GM21423 (cell line): Measurements from ENCODE around the gene KIAA1671.
"Not testable (repeated sequence)": the region's sequence is repeated elsewhere in the genome, so short reads cannot be mapped to it uniquely, and the experiment has no call there.

ENCODE experiments used
- ATAC-seq: cut with Tn5 transposase; IDR thresholded peaks from one replicate; pipeline ENCODE4 v1.9.1; 2021; ENCODE audit warnings: mild to moderate bottlenecking, moderate library complexity; ENCODE audit not compliant: unreplicated experiment

KIAA1671 gene

DNA sequence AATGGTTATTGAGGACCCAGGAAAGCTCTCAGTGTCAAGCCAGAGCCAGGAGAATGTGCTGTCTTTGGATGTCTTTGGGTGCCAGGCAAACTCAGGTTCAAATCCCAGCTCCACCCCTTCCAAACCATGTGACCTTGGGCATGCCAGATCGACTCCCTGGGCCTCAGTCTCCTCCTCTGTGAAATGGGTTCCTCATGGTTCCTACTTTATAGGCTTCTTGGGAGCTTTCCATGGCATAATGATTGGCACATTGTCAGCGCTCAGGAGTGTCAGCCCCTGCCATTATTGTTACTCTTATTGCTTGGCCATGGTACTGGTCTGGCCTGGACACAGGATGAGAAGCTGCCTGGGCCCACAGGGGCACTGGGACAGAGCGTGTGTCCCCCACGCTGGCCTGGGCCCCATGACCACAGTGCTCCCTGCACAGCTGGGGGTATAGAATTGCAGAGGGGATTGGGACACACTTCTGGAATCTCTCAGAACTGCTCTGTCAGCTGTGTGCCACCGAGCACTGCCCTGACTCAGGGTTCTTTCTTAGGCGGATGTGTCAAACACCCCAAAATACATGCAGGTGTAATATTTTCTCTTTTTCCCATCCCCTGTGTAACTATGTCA is 209.5 kb downstream of the KIAA1671 start:
- ATAC-seq: no peak

DNA sequence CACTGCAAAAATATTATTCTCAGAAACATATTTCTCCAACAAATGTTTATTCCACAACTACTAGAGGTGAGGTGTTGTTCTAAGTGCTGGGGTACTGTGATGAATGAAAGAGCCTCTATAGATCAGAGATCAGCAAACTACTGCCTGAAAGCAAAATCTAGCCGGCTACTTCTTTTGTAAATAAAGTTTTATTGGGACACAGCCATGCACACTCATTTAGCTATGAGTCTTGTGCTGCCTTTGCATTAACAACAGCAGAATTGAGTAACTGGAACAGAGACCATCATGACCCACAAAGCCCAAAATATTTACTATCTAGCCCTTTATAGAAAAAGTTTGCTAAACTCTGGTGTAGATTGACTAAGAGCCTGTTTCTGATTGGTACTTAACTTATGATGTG is 210.0 kb downstream of the KIAA1671 start:
- ATAC-seq: no peak

DNA sequence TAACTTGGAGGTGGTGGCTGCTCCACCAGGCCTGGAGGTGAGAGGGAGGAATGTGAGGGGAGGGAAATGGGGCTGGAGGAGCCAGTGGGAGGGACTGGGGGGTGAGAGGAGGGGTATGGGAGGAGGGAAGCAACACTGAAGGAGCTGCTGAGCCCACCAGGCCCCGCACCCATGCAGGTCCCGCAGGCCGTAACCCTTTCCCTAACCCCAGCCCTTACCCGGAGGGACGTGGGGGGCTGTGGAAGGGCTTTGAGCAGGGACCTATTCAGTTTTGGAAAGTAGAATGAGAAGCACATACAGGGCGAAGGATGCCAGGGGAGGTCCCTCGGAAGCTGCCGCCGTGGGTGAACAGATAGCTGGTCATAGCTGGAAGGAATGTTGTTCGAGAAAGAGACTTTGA is 213.3 kb downstream of the KIAA1671 start:
- no peak for ATAC-seq

DNA sequence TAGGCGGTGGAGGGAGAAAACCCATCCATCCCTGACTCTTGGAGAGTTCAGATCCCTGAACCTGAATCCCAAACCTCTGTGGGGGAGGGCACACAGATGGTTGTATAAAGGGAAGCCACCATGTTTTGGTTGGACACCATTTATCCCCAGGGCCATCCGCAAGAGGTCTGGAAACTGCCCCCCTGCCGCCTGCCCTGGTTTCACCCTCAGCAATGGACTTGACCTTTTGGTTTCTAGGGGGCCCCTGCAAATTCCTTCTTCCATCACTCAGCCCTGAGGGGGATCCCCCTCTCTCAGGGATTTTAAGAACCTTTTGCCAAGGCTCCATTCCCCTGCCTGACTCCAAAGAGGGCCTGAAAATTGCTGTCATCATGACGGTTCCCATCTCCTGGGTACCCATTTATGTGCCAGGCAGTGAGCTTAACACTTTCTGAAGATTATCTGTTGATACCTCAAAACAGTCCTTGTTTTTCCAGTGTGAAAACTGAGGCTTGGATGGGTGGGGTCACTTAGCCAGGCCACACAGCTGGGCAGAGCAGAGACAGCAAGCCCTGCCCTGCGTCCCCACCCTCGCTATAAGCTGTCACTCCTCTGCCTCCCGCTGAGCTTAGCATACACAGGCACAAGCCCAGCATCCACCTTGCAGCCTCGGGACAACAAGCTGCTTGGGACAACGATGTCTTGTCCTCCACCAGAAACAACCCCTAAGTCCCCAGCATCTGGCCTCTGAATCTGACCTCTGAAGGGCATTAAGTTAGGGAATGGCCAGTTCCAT is 213.9 kb downstream of the KIAA1671 start:
- no peak for ATAC-seq

DNA sequence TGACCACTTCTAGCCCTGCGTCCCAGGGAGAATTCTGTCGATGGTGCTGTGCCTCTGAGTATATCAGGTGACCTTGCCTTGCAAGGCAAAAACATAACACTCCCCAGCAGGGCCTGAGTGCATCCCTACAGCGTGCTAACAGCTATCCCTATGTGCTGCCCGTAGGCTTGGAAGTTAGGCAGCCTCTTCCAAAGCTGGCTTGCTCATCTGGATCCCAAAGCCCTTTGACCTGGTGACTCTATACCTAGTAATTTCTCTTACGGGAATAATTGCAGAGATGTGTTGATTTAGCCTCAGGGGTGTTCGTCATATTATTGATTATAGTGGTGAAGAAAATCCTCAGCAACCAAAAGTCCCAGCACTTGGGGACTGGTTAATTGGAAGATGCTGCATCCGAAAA is 214.6 kb downstream of the KIAA1671 start:
- no peak for ATAC-seq

DNA sequence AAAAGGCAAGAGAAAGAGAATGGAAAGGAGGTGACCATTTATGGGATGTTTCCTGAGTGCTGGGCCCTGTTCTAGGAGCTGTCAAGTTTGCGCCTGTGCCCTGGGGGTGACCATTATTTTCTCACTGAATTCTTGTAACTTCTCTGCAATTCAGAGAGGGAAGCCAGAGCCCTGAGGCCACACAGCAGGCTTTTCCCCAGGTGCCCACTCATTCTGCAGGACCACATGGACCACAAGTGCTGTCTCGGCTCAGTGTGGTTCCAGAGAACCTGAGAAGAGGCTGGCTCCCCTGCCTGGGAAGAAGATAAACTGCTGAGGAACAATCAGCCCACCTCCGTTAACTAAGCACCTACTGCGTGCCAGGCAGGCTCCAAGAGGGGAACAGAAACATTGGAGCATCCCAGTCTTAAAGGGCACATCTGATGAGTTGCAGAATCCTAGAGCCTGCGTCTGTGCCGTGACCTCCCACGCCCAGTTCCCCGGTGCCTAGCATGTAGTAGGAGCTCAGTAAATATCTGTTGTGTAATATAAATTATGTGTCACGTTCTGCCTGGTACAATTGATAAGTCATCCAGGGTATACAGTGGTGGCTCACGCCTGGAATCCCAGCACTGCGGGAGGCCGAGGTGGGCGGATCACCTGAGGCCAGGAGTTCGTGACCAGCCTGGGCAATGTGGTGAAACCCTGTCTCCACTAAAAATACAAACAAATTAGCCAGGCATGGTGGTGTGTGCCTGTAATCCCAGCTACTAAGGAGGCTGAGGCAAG is 215.5 kb downstream of the KIAA1671 start:
- ATAC-seq: no peak

DNA sequence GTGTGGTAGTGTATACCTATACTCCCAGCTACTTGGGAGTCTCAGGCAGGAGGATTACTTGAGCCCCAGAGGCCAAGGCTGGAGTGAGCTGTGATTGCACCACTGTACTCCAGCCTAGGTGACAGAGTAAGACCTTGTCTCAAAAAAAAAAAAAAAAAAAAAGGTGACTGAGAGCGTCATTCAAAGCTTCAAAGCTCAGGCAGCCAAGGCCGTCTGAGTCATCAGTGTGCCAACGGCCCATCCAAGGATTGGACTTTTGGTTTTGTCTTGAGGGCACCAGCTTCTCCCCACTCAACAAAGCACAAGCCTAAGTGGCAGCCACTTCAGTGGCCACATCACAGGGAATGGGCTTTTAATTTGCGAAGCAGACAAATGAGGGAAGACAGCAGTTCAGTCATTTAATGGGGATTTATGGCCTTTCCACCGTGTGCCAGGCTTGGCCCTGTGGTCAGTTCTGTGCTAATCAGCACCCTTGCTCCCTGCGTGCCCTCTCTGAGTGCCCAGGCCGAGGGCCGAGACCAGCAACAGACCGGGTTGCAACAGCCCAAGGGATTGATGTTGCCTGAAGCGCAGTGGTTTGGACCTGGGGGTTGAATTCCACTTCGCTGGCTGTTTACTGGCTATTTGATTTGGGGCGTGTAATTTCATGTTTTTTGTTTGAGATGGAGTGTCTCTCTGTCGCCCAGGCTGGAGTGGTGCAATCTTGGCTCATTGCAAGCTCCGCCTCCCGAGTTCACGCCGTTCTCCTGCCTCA is 216.9 kb downstream of the KIAA1671 start:
- ATAC-seq: no peak

DNA sequence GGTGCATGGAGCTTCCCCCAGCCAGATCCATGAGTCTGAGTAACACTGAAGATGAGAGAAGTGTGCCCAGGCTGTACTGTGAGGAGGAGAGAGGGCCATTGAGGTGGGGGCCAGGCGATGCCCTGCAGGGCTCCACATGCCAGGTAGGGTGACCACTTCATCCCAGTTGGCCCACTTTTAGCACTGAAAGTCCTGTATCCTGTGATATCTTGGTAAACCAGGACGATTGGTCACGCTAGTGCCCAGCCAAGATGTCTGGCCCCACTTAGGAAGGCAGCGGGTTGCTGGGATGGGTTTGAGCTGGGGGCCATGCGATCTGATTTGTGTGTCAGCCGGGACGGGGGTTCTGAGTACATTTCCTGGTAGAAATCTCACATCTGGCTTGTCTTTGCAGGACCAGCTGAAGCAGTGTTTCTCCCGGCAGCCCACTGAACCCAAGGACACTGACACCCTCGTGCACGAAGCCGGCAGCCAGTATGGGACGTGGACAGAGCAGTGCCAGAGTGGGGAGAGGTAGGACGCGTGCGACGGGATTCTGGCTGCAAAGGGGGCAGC is 218.0 kb downstream of the KIAA1671 start:
- ATAC-seq: no peak

DNA sequence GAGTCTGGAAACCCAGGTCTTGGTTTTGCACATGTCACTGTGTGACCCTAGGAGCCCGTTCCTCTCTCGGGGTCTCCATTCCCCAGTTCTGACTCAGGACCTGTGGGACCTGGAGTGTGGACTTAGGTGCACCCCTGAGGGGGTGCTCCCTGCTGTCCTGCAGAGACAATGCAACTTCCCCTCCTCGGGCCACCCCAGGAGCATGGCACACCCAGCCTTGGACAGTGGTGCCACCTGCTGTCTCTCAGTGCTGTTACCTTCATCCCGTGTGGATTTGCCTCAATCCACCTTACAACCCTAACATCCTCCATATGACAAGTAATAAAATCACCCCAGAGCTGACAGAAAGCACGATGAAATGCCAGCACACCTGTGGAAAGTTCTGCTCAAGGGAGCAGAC is 219.6 kb downstream of the KIAA1671 start:
- no peak for ATAC-seq

DNA sequence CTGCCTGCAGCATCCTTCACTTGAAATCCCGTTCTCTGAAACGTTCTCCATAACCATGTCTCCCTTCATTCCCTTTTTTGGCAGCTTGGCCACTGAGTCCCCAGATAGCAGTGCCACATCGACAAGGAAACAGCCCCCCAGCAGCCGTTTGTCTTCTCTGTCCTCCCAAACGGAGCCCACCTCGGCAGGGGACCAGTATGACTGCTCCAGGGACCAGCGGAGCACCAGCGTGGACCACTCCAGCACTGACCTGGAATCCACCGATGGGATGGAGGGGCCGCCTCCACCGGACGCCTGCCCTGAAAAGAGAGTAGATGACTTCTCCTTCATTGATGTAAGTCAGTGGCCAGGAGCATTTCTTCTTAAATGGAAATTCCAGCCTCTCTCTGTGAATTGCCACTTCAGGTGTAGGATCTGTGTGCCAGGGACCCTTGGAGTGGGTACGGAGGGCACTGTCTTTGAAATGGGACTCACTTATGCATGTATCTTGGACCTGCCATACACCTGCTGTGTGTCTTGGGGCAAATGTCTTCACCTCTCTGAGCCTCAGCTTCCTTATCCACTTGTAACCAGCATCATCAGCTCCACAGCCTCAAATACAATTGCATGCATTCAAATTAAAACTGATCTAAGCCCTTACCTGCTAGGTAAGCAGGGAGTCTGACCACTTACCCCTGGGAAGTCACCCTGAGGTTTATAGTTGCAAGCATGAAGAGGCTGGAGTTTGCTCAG is 221.8 kb downstream of the KIAA1671 start:
- no peak for ATAC-seq

DNA sequence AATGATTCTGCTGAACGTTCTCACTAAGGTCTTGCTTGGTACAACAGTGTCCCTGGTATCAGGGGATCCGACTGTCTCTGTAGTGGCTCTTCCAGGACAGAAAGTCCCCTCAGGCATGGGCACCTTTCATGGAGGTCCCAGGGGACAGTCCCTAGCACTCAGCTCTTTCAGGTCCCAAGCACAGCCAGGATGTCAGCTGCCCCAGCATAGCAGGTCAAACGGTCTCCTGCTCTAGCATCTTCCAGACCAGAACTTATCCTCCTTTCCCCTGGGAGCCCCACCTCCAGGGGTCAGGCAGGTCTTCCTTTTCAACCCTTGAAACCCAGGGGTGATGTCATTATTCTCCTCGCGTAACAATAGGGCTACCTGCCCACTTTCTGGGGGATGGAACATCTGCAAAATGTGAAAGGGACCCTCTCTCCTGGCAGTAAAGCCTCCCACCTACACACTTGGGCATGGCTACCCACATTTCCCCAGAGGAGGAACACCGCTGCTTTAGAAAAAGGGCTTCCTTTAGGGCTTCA is 222.4 kb downstream of the KIAA1671 start:
- ATAC-seq: no peak

DNA sequence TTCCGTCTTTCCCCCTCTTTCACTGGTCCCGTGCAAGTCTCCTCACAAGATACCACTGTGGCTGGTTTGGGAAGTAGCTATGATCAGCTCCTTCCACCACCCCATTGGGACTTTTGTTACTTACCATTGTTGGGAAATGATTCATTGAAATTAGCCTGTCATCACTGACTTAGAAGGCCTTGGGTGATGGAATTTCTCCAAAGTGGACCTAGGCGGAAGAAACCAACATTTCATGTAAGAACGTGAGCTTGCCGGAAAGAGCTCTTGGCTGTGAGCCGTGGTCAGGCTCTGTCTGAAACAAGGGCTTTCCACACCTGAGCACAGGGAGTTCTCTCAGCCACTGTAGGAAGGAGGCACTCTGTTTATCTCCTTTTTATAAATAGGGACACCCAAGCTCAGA is 223.7 kb downstream of the KIAA1671 start:
- ATAC-seq: no peak

DNA sequence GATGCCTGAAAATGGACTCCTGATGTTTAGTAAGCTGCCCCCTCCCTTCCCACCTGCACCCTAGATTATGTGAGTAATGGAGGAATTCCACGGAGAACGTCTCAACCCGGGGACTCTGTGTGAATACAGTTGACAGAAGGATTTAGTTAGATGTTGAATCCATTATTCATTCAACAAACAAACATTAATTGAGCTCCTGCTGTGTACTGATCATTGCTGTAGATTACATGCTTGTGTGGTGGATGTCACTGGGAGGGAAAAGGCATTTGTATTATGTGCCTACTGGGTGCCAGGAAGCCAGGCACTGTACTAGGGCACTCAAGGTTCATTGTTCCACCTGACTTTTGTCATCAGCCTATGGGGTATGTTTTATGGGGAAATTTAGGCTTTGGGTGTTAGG is 224.3 kb downstream of the KIAA1671 start:
- no peak for ATAC-seq

DNA sequence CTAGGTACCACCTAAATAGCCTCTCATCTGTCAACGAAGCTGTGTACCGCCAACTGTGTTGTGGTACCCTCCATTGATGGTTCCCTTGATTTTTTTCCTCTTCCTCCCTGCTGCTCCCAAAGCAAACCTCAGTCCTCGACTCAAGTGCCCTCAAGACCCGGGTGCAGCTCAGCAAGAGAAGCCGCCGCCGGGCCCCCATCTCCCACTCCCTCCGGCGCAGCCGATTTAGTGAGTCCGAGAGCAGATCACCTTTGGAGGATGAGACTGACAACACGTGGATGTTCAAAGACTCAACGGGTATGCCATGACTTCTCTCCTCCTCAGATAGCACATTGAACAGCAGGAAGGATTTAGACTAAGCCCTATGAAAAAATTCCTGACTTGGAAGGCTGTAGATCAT is 224.7 kb downstream of the KIAA1671 start:
- no peak for ATAC-seq

DNA sequence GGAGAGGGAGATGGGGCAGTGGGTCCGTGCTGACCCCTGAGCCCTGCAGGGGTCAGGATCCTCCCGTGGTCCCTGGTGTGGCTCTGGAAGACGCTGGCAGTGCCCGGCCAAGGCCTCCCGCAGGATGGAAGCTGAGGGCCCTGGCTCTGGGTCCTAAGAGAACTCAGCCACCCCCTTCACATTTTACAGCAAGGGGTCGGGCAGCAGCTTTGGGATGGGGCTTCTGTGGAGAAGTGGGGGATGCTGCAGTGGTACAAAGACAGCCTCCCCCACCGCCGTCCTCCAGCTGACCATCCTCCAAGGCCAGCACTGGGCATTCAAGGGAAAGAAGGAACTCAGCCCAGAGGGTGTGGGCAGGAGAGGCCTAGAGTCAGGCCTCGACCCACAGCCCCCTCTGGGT is 225.4 kb downstream of the KIAA1671 start:
- ATAC-seq: no peak

DNA sequence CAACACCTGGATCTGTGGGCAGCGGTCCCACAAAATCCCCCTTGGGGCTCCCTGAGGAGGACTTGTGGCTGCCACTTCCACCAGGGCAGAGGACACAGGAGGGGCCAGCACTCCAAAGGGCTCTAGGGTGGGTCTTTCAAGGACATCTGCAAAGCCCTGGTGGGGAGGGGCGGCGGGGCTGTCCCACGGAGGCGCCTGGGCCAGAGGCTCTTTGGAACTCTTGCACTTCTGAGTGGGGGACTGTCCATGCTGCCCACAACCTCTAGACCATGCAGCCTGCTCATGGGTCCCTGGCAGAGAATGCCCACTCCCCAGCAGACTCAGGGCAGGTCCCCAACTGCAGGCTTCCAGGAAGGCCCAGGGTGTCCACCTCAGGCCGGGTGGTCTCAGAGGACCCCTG is 225.8 kb downstream of the KIAA1671 start:
- ATAC-seq: not testable (repeated sequence)

DNA sequence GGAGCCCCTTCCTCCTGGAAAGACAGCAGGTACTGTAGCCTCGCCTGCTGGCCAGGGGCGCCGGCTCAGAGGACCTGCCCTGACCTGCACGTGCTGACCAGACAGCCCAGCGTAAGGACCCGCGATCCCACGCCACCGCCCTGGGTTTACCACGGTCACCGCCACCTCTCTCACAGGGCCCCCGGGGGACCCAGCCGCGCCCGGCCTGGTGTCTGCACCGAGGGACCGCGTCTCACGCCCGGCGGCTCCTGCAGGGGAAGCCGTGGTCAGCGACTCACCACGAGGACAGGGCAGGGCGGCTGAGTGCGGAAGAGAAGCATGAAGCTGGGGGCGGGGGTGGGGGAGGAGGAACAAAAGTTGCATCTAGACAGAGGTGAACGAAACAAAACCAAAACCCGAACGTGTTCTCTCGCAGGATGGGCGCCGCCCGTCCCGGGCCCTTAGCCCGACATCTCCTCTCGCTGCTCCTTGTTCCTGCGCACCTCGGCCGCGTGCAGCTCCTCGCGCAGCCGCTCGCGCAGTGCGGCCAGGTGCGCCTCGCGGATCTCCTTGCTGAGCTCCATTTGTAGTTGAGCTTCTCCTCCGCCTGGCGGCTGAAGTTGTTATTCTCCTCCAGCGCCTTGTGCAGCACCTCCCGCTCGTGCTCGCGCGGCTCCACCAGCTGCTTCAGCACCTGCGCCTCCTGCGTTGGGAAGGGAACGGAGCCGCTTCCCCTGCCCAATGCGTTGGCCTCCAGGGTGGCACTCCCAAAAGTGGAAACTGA is 226.5 kb downstream of the KIAA1671 start:
- not testable (repeated sequence) for ATAC-seq

DNA sequence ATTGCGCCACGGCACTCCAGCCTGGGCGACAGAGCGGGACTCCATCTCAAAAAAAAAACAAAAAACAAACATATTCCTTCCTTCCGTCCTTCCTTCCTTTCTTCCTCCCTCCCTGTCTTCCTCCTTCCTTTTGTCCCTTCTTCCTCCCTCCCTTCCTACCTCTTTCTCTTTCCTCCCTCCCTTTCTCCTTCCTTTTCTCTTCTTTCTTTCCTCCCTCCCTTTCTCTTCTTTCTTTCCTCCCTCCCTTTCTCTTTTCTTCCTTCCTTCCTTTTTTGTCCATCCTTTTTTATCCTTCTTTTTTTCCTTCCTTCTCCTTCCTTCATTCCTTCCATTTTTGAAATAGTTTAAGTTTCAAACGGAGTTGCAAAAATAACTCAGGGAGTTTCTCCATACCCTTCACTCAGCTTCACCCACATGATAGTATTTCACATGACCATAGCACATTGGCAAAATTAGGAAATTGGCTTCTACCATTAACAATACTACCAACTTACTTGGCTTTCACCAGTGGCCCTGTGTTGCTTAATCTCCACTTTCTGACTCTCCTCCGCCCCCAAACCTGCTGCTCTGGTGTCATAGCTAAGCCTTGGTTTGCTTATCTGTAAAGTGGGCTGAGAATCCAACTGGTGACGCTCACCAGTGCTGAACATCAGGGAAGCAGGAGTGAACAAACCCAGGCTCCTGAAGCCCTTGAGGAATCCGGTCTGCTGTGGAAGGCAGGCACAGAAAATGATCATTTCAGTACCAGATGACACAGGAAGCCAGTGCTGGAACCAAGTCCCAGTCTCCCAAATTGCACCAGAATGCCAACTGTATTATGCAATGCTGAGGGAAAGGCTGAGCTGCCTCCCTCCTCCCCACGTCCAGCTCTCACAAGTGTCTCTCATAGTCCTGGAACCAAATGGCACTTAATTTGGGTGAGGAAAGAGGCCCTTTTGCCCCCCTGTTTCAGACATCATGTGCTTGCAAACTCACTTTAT is 229.9 kb downstream of the KIAA1671 start:
- no peak for ATAC-seq
